ENCODE measurements around the gene PHC3.
"Not testable (repeated sequence)": the region's sequence is repeated elsewhere in the genome, so short reads cannot be mapped to it uniquely, and the experiment has no call there.

PHC3 gene

DNA sequence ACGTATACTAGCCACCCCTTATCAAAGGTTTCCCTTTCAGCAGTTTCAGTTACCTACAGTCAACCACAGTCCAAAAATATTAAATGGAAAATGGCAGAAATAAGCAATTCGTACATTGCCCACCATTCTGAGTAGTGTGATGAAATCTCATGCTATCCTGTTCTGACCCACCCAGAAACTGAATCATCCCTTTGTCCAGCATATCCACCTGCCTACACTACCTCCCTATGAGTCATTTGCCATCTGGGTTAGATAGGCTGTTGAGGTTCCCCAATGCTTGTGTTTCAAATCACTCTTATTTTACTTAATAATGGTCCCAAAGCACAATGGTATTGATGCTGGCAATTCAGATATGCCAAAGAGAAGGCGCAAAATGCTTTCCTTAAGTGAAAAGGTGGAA, 15.3 kb upstream of the PHC3 start:
- TF ChIP-seq Cebpa-rat (IDR thresholded peaks at IDR 0.05): no peak
- H3K4me3 ChIP-seq: no peak overlapping the region
- no peak overlapping the region for H3K4me2 ChIP-seq

DNA sequence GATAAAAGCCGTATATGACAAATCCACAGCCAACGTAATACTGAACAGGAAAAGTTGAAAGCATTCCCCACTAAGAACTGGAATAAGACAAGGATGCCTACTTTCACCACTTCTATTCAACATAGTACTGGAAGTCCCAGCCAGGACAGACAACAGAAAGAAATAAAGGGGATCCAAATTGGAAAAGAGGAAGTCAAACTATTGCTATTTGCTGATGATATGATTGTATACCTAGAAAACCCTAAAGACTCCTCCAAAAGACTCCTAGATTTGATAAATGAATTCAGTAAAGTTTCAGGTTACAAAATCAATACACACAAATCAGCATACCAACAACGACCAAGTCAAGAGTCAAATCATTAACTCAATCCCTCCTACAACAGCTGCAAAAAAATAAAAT, 14.2 kb upstream of the PHC3 start:
- not testable (repeated sequence) for H3K36me3 ChIP-seq; H3K4me3 ChIP-seq; H3K9me3 ChIP-seq (replicated peaks in 1 of 11); H4K20me1 ChIP-seq; H3K27ac ChIP-seq; H3K9ac ChIP-seq; H3K4me1 ChIP-seq; H3K4me2 ChIP-seq; H3K27me3 ChIP-seq

More for the DNA sequence above, 15.3 kb upstream of the PHC3 start:
- no peak overlapping the region for H3K27ac ChIP-seq
- H3K36me3 ChIP-seq: no peaks in the 10 kb centered on the region
- H3K4me1 ChIP-seq: no peaks in the 10 kb centered on the region
- H3K9ac ChIP-seq: no peak overlapping the region
- no peaks in the 10 kb centered on the region for H3K27me3 ChIP-seq
- no peaks in the 10 kb centered on the region for H4K20me1 ChIP-seq
- H3K9me3 ChIP-seq (replicated peaks in 1 of 11): peaks cover 0 to 8% (median 3%) of the 10 kb centered on the region in 11 experiments; a peak in 3 of 22 replicates

DNA sequence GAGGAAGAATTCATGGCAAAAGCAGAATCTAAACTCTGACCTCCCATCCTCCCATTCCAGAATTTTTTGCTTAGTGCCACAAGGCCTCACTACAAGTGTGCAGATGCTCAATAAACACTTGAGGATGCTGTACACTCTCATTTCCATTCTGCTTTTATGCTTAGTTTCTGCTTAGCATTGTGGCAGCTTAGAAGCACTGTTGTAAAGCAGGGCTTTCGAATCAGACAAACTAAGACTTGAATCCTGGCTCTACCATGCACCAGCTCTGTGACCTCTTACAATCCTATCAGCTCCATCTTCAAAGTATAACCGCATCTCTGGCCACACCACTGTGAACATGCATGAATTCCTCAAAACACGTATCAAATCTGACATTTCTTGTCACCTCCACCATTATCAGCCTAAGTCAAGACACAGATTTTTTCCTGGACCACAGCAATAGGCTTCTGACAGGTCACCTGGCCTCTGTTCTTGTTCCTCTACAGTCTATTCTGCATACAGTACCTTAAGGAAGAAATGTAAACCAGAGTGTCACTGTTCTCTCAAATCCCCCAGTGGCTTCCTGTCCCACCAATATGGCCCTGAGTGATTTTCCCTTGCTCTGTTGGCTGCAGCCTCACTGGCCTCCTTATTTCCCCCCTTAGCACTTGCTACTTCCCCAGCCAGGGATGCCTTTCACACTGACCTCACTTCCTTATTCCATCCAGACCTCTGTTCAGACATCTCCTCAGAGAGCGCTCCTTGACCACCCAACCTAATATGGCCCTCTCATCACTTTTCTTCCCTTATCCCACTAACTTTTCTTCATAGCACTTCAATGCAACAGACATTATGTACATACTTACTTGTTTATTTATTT, 8.1 kb upstream of the PHC3 start:
- Histone ChIP-seq H3K36me3 (no peaks in the 10 kb centered on the region), H4K20me1 (no peaks in the 10 kb centered on the region), H3K4me2 (peak overlapping the region in 4 of 11 experiments; percentile 4 to 24 (median 14); a peak in 5 of 22 replicates), H3K27ac (no peak overlapping the region), H3K4me3 (no peak overlapping the region), H3K27me3 (no peaks in the 10 kb centered on the region), H3K4me1 (peaks cover 0 to 13% (median 7%) of the 10 kb centered on the region in 10 experiments; a peak in 8 of 20 replicates), H3K9me3 (replicated peaks in 1 of 11) (peaks cover 0 to 9% (median 4%) of the 10 kb centered on the region in 11 experiments; a peak in 3 of 22 replicates), H3K9ac (no peak overlapping the region)
- no peak for TF ChIP-seq Cebpa-rat (IDR thresholded peaks at IDR 0.05)

DNA sequence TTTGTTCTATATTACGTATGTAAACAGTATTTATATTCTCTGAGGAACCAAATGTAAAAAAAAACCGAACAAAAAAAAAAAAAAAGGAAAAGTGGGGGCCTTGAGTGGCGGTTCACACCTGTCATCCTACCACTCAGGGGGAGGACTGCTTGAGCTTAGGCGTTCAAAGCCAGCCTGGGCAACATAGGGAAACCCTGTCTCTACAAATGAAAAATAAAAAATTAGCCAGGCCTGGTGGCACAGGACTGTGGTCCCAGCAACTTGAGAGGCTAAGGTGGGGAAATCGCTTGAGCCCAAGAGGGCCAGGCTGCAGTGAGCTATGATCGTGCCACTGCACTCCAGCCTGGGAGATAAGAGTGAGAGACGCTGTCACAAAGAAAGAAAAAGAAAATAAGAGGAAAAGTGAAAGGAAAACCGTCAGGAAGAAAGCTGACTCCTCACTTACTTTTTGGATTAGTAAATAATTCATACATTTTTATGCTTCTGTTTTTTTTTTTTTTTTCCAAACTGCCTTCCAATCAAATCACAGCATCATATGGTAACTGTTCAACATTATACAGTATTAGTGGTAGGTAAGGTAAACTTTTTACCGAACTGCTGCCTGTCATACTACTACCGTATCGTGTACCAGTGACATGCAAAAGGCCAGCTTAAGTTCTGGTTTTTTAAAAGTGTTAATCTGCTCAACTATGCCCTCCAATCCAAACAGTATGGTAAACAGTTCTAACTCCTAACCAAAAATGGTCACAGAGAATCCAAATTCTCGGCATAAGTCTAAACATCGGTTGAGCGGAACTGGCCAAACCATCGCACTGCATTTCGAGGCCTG, 1.2 kb downstream of the PHC3 start:
- H3K27ac ChIP-seq: peak overlapping the region; percentile 91 to 99 (median 97)
- H3K4me1 ChIP-seq: peaks cover 18 to 28% (median 21%) of the 10 kb centered on the region in 10 experiments
- peaks cover 0 to 48% (median 6%) of the 10 kb centered on the region in 11 experiments; a peak in 9 of 22 replicates for H4K20me1 ChIP-seq
- TF ChIP-seq Cebpa-rat (IDR thresholded peaks at IDR 0.05): no peak
- H3K36me3 ChIP-seq: peaks cover 34 to 37% (median 35%) of the 10 kb centered on the region in 11 experiments
- H3K27me3 ChIP-seq: no peaks in the 10 kb centered on the region
- no peaks in the 10 kb centered on the region for H3K9me3 ChIP-seq (replicated peaks in 1 of 11)
- peak overlapping the region; percentile 86 to 99 (median 94) for H3K4me2 ChIP-seq
- peak overlapping the region; percentile 70 to 91 (median 78) for H3K4me3 ChIP-seq
- peak overlapping the region; percentile 93 to 99 (median 95) for H3K9ac ChIP-seq

DNA sequence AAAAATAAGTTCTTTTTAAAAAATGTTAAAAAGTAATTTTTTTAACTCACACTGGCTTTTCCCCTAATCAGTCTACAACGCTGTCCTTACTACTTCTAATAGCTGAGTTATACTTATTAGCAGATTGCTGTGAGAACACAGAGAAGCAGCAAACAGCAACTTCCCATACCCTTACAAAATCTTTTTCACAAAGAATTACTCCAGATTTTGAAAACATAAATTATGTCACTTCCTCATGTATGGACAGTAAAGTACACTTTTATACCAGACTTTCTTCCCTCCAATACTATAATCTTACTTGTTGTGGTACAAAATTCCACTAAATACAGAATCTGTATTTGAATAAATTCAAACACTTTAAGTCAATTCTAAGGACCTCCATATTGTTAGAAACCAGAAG, 2.1 kb downstream of the PHC3 start:
- H3K4me2 ChIP-seq: peak overlapping the region; percentile 86 to 99 (median 94)
- H3K9me3 ChIP-seq (replicated peaks in 1 of 11): no peaks in the 10 kb centered on the region
- peak overlapping the region; percentile 93 to 99 (median 95); a peak in 21 of 22 replicates for H3K9ac ChIP-seq
- H3K27me3 ChIP-seq: no peaks in the 10 kb centered on the region
- peaks cover 18 to 28% (median 21%) of the 10 kb centered on the region in 10 experiments for H3K4me1 ChIP-seq
- no peak for TF ChIP-seq Cebpa-rat (IDR thresholded peaks at IDR 0.05)
- peaks cover 42 to 46% (median 43%) of the 10 kb centered on the region in 11 experiments for H3K36me3 ChIP-seq
- H3K27ac ChIP-seq: peak overlapping the region; percentile 91 to 99 (median 97); a peak in 19 of 22 replicates
- peaks cover 0 to 56% (median 6%) of the 10 kb centered on the region in 11 experiments; a peak in 9 of 22 replicates for H4K20me1 ChIP-seq
- H3K4me3 ChIP-seq: peak overlapping the region; percentile 70 to 91 (median 78); a peak in 17 of 20 replicates

DNA sequence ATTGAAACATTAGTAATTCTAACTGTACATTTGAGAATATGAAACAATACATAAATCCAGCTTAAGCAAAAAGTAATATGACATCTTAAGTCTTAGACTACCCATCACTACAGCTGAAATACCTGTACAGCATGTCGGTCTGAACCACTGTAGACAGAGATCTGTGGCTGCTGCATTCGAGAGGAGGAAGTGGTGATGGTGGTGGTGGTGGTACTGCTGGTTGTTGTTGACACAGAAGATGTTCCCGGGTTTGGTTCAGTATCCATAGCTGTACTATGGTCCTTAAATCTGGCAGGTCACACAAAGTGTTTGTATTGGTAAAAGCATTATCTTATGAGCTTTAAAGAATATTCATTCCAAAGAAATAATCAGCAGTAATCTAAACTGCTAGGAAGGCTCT, 2.9 kb downstream of the PHC3 start:
- Histone ChIP-seq H3K27me3 (no peaks in the 10 kb centered on the region), H3K9me3 (replicated peaks in 1 of 11) (no peaks in the 10 kb centered on the region), H3K27ac (peak overlapping the region in 1 of 11 experiments; percentile 93; a peak in 1 of 22 replicates), H3K4me3 (peak overlapping the region in 2 of 10 experiments; percentile 12 to 81; a peak in 2 of 20 replicates), H3K9ac (peak overlapping the region in 2 of 11 experiments; percentile 96; a peak in 1 of 22 replicates), H3K4me2 (peak overlapping the region; percentile 24 to 99 (median 91); a peak in 21 of 22 replicates), H3K36me3 (peaks cover 49 to 53% (median 51%) of the 10 kb centered on the region in 11 experiments), H3K4me1 (peaks cover 18 to 28% (median 21%) of the 10 kb centered on the region in 10 experiments), H4K20me1 (peaks cover 0 to 63% (median 6%) of the 10 kb centered on the region in 11 experiments; a peak in 9 of 22 replicates)
- TF ChIP-seq Cebpa-rat (IDR thresholded peaks at IDR 0.05): no peak

DNA sequence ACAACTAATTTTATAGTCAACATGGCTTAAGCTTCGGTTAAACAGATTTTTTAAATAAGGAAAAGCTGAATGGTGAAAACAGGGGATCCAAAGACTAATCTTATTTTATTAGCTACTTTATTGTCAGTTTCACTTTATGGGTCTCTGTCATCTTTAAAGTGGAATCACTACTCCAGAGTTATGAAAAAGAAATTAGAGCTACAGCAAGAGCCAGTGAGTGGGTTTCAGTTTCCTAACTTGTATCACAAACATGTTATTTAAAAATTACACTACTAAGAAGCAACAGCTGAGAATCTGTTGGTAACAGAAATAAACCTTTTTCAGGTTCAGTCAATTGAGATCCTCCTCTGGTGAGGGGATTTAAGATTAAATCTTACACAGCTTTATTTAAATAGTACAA, 10.0 kb downstream of the PHC3 start:
- peak overlapping the region in 7 of 11 experiments; percentile 3 to 47 (median 18); a peak in 6 of 22 replicates for H3K27ac ChIP-seq
- H3K4me3 ChIP-seq: peak overlapping the region in 1 of 10 experiments; percentile 7; a peak in 1 of 20 replicates
- no peaks in the 10 kb centered on the region for H3K9me3 ChIP-seq (replicated peaks in 1 of 11)
- H3K27me3 ChIP-seq: no peaks in the 10 kb centered on the region
- peaks cover 83 to 100% (median 97%) of the 10 kb centered on the region in 11 experiments for H3K36me3 ChIP-seq
- TF ChIP-seq Cebpa-rat (IDR thresholded peaks at IDR 0.05): no peak
- H3K4me1 ChIP-seq: peaks cover 19 to 38% (median 33%) of the 10 kb centered on the region in 10 experiments
- H3K9ac ChIP-seq: peak overlapping the region in 2 of 11 experiments; percentile 28 to 48; a peak in 2 of 22 replicates
- H3K4me2 ChIP-seq: peak overlapping the region; percentile 30 to 78 (median 54)
- peaks cover 0 to 98% (median 24%) of the 10 kb centered on the region in 11 experiments; a peak in 14 of 22 replicates for H4K20me1 ChIP-seq

DNA sequence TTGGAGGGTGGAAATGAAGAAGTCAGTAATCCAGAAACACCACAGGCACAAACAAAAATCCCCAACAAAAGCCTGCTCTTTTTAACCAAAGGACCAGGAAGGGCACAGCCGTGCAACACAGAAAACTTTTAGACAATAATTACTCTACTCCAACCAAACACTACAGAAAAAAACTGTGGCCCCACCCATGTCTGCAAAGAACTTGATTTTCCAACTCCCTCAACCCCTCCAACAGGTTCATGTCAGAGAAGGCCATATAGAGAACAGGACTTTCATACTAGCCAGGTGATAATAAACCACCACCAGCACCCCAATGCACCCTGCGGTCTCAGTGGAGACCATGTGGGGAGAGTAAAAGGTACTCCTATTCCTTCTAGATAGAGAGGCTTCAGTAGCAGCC, 16.8 kb downstream of the PHC3 start:
- no peak for TF ChIP-seq Cebpa-rat (IDR thresholded peaks at IDR 0.05)
- Histone ChIP-seq H3K4me3 (no peak overlapping the region), H3K36me3 (peaks cover 91 to 100% (median 97%) of the 10 kb centered on the region in 11 experiments)

More for the DNA sequence above, 16.8 kb downstream of the PHC3 start:
- Histone ChIP-seq H3K4me1 (peaks cover 0 to 9% (median 0%) of the 10 kb centered on the region in 10 experiments; a peak in 3 of 20 replicates), H3K27me3 (no peaks in the 10 kb centered on the region), H3K9ac (no peak overlapping the region), H3K4me2 (no peak overlapping the region), H3K9me3 (replicated peaks in 1 of 11) (peaks cover 0 to 25% (median 19%) of the 10 kb centered on the region in 11 experiments; a peak in 18 of 22 replicates), H3K27ac (no peak overlapping the region), H4K20me1 (peaks cover 0 to 96% (median 37%) of the 10 kb centered on the region in 11 experiments; a peak in 15 of 22 replicates)

Data from BLaER1 treated with 17β-estradiol and CSF1 and Interleukin-3, amounts not matched to agents 10 nM and 100 nM (cell line).